ENCODE data around the gene MAP1S.

The MAP1S gene

GRCh38 chr19:17718947-17719711 is at the start of gene MAP1S:
TSS of gene MAP1S (plus strand) at chr19:17719480. CDS start at chr19:17719503, 23 bp downstream.
- ATAC-seq (ENCODE audit: insufficient read depth, low read depth) (peak; percentile 89), DNase-seq (peak; percentile 82)
- H3K9me3 ChIP-seq (ENCODE audit: insufficient read depth, low read length, severe bottlenecking) = no peaks in the 10 kb centered on the region
- H3K4me1 ChIP-seq (ENCODE audit: insufficient read depth, low read length) = peaks cover 37% of the 10 kb centered on the region
- peak within 1 kb of the TSS; percentile 99 for H3K4me2 ChIP-seq (ENCODE audit: insufficient read depth, low read length)
- H3K4me3 ChIP-seq (ENCODE audit: low read depth in 1 of 2, low read length in 2 of 2) = peak within 1 kb of the TSS; percentile 81 to 99
- peaks cover 31% of the 10 kb centered on the region for H4K20me1 ChIP-seq (ENCODE audit: insufficient read depth, low read length)
- peaks cover 47% of the 10 kb centered on the region for H3K79me2 ChIP-seq (ENCODE audit: insufficient read depth, low read length)
- H2AFZ ChIP-seq (ENCODE audit: low read depth, low read length) = peak within 1 kb of the TSS; percentile 82
- H3K27ac ChIP-seq (ENCODE audit: low read length) = peak within 1 kb of the TSS; percentile 74
- H3K27me3 ChIP-seq (ENCODE audit: insufficient read depth, low read length, poor library complexity) = no peaks in the 10 kb centered on the region
- H3K9ac ChIP-seq (ENCODE audit: low read depth, low read length) = peak within 1 kb of the TSS; percentile 95
- H3K36me3 ChIP-seq (ENCODE audit: insufficient read depth, low read length) = peaks cover 24% of the 10 kb centered on the region
- TF ChIP-seq CTCF (IDR thresholded peaks at IDR 0.05; ENCODE audit: borderline replicate concordance, extremely low read depth, low read length, poor library complexity, severe bottlenecking) = no peak
- TF ChIP-seq EZH2 (IDR thresholded peaks at IDR 0.05; ENCODE audit: borderline replicate concordance, low read depth, low read length, severe bottlenecking) = no peak

- Histone ChIP-seq H3K9ac (ENCODE audit: low read depth, low read length) (no peak overlapping the region), H3K4me3 (ENCODE audit: low read depth in 1 of 2, low read length in 2 of 2) (no peak overlapping the region), H3K36me3 (ENCODE audit: insufficient read depth, low read length) (no peaks in the 10 kb centered on the region), H3K4me2 (ENCODE audit: insufficient read depth, low read length) (no peak overlapping the region), H4K20me1 (ENCODE audit: insufficient read depth, low read length) (no peaks in the 10 kb centered on the region), H3K79me2 (ENCODE audit: insufficient read depth, low read length) (no peaks in the 10 kb centered on the region), H3K27ac (ENCODE audit: low read length) (no peak overlapping the region), H3K4me1 (ENCODE audit: insufficient read depth, low read length) (no peaks in the 10 kb centered on the region), H3K27me3 (ENCODE audit: insufficient read depth, low read length, poor library complexity) (no peaks in the 10 kb centered on the region), H3K9me3 (ENCODE audit: insufficient read depth, low read length, severe bottlenecking) (no peaks in the 10 kb centered on the region), H2AFZ (ENCODE audit: low read depth, low read length) (no peak overlapping the region)
- no peak for TF ChIP-seq CTCF (IDR thresholded peaks at IDR 0.05; ENCODE audit: borderline replicate concordance, extremely low read depth, low read length, poor library complexity, severe bottlenecking)
- TF ChIP-seq EZH2 (IDR thresholded peaks at IDR 0.05; ENCODE audit: borderline replicate concordance, low read depth, low read length, severe bottlenecking) = no peak
- ATAC-seq (ENCODE audit: insufficient read depth, low read depth) (peak; percentile 48; the same call in 1 of the 3 replicates), DNase-seq (peak; percentile 41)
These were observed 47.4 kb upstream of the MAP1S start for GRCh38 chr19:17671906-17672305.

- Histone ChIP-seq H3K4me2 (ENCODE audit: insufficient read depth, low read length) (no peak overlapping the region), H3K9ac (ENCODE audit: low read depth, low read length) (no peak overlapping the region), H3K36me3 (ENCODE audit: insufficient read depth, low read length) (no peaks in the 10 kb centered on the region), H3K27ac (ENCODE audit: low read length) (no peak overlapping the region), H4K20me1 (ENCODE audit: insufficient read depth, low read length) (no peaks in the 10 kb centered on the region), H2AFZ (ENCODE audit: low read depth, low read length) (no peak overlapping the region), H3K4me3 (ENCODE audit: low read depth in 1 of 2, low read length in 2 of 2) (no peak overlapping the region), H3K4me1 (ENCODE audit: insufficient read depth, low read length) (no peaks in the 10 kb centered on the region), H3K9me3 (ENCODE audit: insufficient read depth, low read length, severe bottlenecking) (no peaks in the 10 kb centered on the region), H3K27me3 (ENCODE audit: insufficient read depth, low read length, poor library complexity) (no peaks in the 10 kb centered on the region), H3K79me2 (ENCODE audit: insufficient read depth, low read length) (no peaks in the 10 kb centered on the region)
- no peak for DNase-seq
- no peak for ATAC-seq (ENCODE audit: insufficient read depth, low read depth)
- TF ChIP-seq EZH2 (IDR thresholded peaks at IDR 0.05; ENCODE audit: borderline replicate concordance, low read depth, low read length, severe bottlenecking) = no peak
- no peak for TF ChIP-seq CTCF (IDR thresholded peaks at IDR 0.05; ENCODE audit: borderline replicate concordance, extremely low read depth, low read length, poor library complexity, severe bottlenecking)
These were observed 45.1 kb upstream of the MAP1S start for GRCh38 chr19:17673937-17674799.

All from DND-41 (cell line).